Measurements from ENCODE around the gene TBC1D1.

DNA sequence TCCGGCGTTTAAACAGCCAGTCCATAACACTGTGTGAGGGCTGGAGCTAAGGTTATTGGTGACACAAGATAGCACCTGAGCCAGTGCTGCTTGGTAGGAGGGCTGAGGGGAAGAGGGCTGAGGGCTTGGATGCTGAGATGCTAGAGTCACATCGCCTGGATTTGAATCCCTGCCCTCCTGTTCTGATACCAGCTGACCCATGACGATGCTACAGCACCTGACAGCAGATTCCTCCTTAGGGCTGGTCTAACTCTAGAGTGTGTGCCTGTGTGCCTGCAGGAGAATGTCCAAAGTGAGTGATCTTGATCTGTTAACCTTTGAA lies 171.9 kb downstream of the TBC1D1 start:
- TF ChIP-seq MXI1 (conservative IDR thresholded peaks at IDR 0.05; ENCODE audit: poor library complexity, severe bottlenecking) (no peak), EZH2 (IDR thresholded peaks at IDR 0.05; ENCODE audit: borderline replicate concordance, insufficient read depth, low read length, poor library complexity, severe bottlenecking) (no peak), RAD21 (conservative IDR thresholded peaks at IDR 0.05) (no peak), TAF1 (IDR thresholded peaks at IDR 0.05; ENCODE audit: low read depth) (no peak), SMC3 (conservative IDR thresholded peaks at IDR 0.05; ENCODE audit: poor library complexity) (no peak), EP300 (conservative IDR thresholded peaks at IDR 0.05; ENCODE audit: poor library complexity, severe bottlenecking) (no peak)
- TF ChIP-seq, protein P1, sequence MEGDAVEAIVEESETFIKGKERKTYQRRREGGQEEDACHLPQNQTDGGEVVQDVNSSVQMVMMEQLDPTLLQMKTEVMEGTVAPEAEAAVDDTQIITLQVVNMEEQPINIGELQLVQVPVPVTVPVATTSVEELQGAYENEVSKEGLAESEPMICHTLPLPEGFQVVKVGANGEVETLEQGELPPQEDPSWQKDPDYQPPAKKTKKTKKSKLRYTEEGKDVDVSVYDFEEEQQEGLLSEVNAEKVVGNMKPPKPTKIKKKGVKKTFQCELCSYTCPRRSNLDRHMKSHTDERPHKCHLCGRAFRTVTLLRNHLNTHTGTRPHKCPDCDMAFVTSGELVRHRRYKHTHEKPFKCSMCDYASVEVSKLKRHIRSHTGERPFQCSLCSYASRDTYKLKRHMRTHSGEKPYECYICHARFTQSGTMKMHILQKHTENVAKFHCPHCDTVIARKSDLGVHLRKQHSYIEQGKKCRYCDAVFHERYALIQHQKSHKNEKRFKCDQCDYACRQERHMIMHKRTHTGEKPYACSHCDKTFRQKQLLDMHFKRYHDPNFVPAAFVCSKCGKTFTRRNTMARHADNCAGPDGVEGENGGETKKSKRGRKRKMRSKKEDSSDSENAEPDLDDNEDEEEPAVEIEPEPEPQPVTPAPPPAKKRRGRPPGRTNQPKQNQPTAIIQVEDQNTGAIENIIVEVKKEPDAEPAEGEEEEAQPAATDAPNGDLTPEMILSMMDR (IDR thresholded peaks at IDR 0.05; ENCODE audit: poor library complexity, severe bottlenecking): no peak

Data from neural cell (in vitro differentiated cells).